ENCODE measurements around the gene CPLX4.

Gene CPLX4

GRCh38 chr18:59305295-59305694 lies 13.2 kb downstream of the CPLX4 start:
- DNase-seq: no peak

- no peak for DNase-seq
Measured at GRCh38 chr18:59303656-59304195, 14.7 kb downstream of the CPLX4 start.

GRCh38 chr18:59303006-59303405 lies 15.4 kb downstream of the CPLX4 start:
- DNase-seq: no peak

- no peak for DNase-seq
Measured at GRCh38 chr18:59301929-59302328, 16.5 kb downstream of the CPLX4 start.

- DNase-seq: no peak
Measured at GRCh38 chr18:59300676-59301285, 17.7 kb downstream of the CPLX4 start.

- no peak for DNase-seq
Measured at GRCh38 chr18:59298871-59299270, 19.6 kb downstream of the CPLX4 start.

- no peak for DNase-seq
Measured at GRCh38 chr18:59293317-59293716, 25.1 kb downstream of the CPLX4 start.

- DNase-seq: no peak
Measured at GRCh38 chr18:59286341-59286740, 32.1 kb downstream of the CPLX4 start.

- no peak for DNase-seq
Measured at GRCh38 chr18:59282341-59282740, 36.1 kb downstream of the CPLX4 start.

- DNase-seq: no peak
Measured at GRCh38 chr18:59279722-59280121, 38.7 kb downstream of the CPLX4 start.

GRCh38 chr18:59279193-59279592 lies 39.3 kb downstream of the CPLX4 start:
- no peak for DNase-seq

- DNase-seq: no peak
Measured at GRCh38 chr18:59278793-59279192, 39.7 kb downstream of the CPLX4 start.

- DNase-seq: no peak
Measured at GRCh38 chr18:59276047-59276446, 42.4 kb downstream of the CPLX4 start.

GRCh38 chr18:59275406-59275949 lies 43.0 kb downstream of the CPLX4 start:
- DNase-seq: no peak

GRCh38 chr18:59274533-59274928 lies 43.9 kb downstream of the CPLX4 start:
- no peak for DNase-seq

GRCh38 chr18:59273759-59274532 lies 44.5 kb downstream of the CPLX4 start:
- DNase-seq: no peak

- no peak for DNase-seq
Measured at GRCh38 chr18:59272891-59273758, 45.3 kb downstream of the CPLX4 start, which contains the start of gene RAX. RAX (minus strand) TSS chr18:59273454; CDS start chr18:59273206, 248 bp downstream.

- no peak for DNase-seq
Measured at GRCh38 chr18:59272221-59272888, 46.1 kb downstream of the CPLX4 start.

GRCh38 chr18:59271606-59272220 lies 46.7 kb downstream of the CPLX4 start:
- no peak for DNase-seq

GRCh38 chr18:59270689-59271257 lies 47.7 kb downstream of the CPLX4 start:
- no peak for DNase-seq

GRCh38 chr18:59269563-59270119 lies 48.8 kb downstream of the CPLX4 start:
- no peak for DNase-seq

Measured in NCI-H446 (cell line).